ENCODE results near the gene APLP2. TPM values are rescaled to one million over a fixed set of nuclear protein-coding genes. Genes with fewer than 3 reads are reported as not detected.

The APLP2 gene
- total and polyA plus RNA-seq, 4 donors, result 235 to 532 (median 524) TPM

- no peak overlapping the region for H3K9ac ChIP-seq (ENCODE audit: insufficient read depth in 1 of 2, low read length in 2 of 2)
- H3K4me1 ChIP-seq (ENCODE audit: control insufficient read depth in 5 of 5, insufficient read depth in 5 of 5, low read length in 5 of 5), result peaks cover 9 to 37% (median 22%) of the 10 kb centered on the region in 5 donors
- TF ChIP-seq CTCF (IDR thresholded peaks at IDR 0.05; ENCODE audit: control extremely low read depth, extremely low read depth), result no peak
- no peaks in the 10 kb centered on the region for H3K9me3 ChIP-seq (ENCODE audit: control insufficient read depth in 4 of 4, insufficient read depth in 3 of 4, low read length in 3 of 4)
- ATAC-seq (ENCODE audit: insufficient read depth, low FRiP score), result no peak
- DNase-seq, result no peak
- no peak overlapping the region for H3K4me3 ChIP-seq
- WGBS, 2 donors, result 82 to 89% methylated on average over 5 of the region's 5 CpGs
- H3K27me3 ChIP-seq (ENCODE audit: control insufficient read depth in 3 of 3, insufficient read depth in 3 of 3, low read length in 2 of 3), result no peaks in the 10 kb centered on the region
- no peaks in the 10 kb centered on the region for H3K36me3 ChIP-seq (ENCODE audit: control insufficient read depth in 4 of 4, insufficient read depth in 4 of 4, low read length in 4 of 4)
- no peak overlapping the region for H3K27ac ChIP-seq (ENCODE audit: low read depth in 1 of 2, low read length in 1 of 2)
Observed at GRCh38 chr11:130100381-130101095, 30.8 kb downstream of the APLP2 start.

GRCh38 chr11:130101661-130102060, 32.0 kb downstream of the APLP2 start:
- H3K4me3 ChIP-seq, result no peak overlapping the region
- ATAC-seq (ENCODE audit: insufficient read depth, low FRiP score), result no peak
- DNase-seq, result no peak
- H3K36me3 ChIP-seq (ENCODE audit: control insufficient read depth in 4 of 4, insufficient read depth in 4 of 4, low read length in 4 of 4), result no peaks in the 10 kb centered on the region
- H3K4me1 ChIP-seq (ENCODE audit: control insufficient read depth in 5 of 5, insufficient read depth in 5 of 5, low read length in 5 of 5), result peaks cover 6 to 37% (median 22%) of the 10 kb centered on the region in 5 donors
- no peak overlapping the region for H3K9ac ChIP-seq (ENCODE audit: insufficient read depth in 1 of 2, low read length in 2 of 2)
- WGBS, 2 donors, result 42 to 64% methylated on average over 5 of the region's 5 CpGs
- H3K27ac ChIP-seq (ENCODE audit: low read depth in 1 of 2, low read length in 1 of 2), result no peak overlapping the region
- no peaks in the 10 kb centered on the region for H3K9me3 ChIP-seq (ENCODE audit: control insufficient read depth in 4 of 4, insufficient read depth in 3 of 4, low read length in 3 of 4)
- no peak for TF ChIP-seq CTCF (IDR thresholded peaks at IDR 0.05; ENCODE audit: control extremely low read depth, extremely low read depth)
- no peaks in the 10 kb centered on the region for H3K27me3 ChIP-seq (ENCODE audit: control insufficient read depth in 3 of 3, insufficient read depth in 3 of 3, low read length in 2 of 3)

GRCh38 chr11:130102301-130103249, 32.9 kb downstream of the APLP2 start:
- ATAC-seq (ENCODE audit: insufficient read depth, low FRiP score) (no peak), DNase-seq (no peak)
- no peaks in the 10 kb centered on the region for H3K27me3 ChIP-seq (ENCODE audit: control insufficient read depth in 3 of 3, insufficient read depth in 3 of 3, low read length in 2 of 3)
- peaks cover 6 to 37% (median 22%) of the 10 kb centered on the region in 5 donors for H3K4me1 ChIP-seq (ENCODE audit: control insufficient read depth in 5 of 5, insufficient read depth in 5 of 5, low read length in 5 of 5)
- TF ChIP-seq CTCF (IDR thresholded peaks at IDR 0.05; ENCODE audit: control extremely low read depth, extremely low read depth), result no peak
- no peak overlapping the region for H3K4me3 ChIP-seq
- no peaks in the 10 kb centered on the region for H3K36me3 ChIP-seq (ENCODE audit: control insufficient read depth in 4 of 4, insufficient read depth in 4 of 4, low read length in 4 of 4)
- no peaks in the 10 kb centered on the region for H3K9me3 ChIP-seq (ENCODE audit: control insufficient read depth in 4 of 4, insufficient read depth in 3 of 4, low read length in 3 of 4)
- H3K27ac ChIP-seq (ENCODE audit: low read depth in 1 of 2, low read length in 1 of 2), result no peak overlapping the region
- 89 to 91% methylated on average over 9 of the region's 9 CpGs for WGBS, 2 donors
- no peak overlapping the region for H3K9ac ChIP-seq (ENCODE audit: insufficient read depth in 1 of 2, low read length in 2 of 2)
